Muscle layer of duodenum (tissue), 2 donors: ENCODE results near the gene ZNF76.

Experiments used
- H3K27ac ChIP-seq: one replicate; pipeline ENCODE4 v1.7.0; 2013; ENCODE audit warnings: mild to moderate bottlenecking, low read length
- H3K27me3 ChIP-seq: one replicate; pipeline ENCODE4 v1.7.0; 2013; ENCODE audit warnings: low read depth, mild to moderate bottlenecking, control low read depth, low read length
- H3K36me3 ChIP-seq, 2 donors: one replicate each; pipeline ENCODE4 v1.7.0; 2013; ENCODE audit warnings: low read length in 2 of 2, control low read depth in 1 of 2, mild to moderate bottlenecking in 1 of 2; ENCODE audit not compliant: insufficient read depth in 2 of 2, control insufficient read depth in 1 of 2
- H3K4me1 ChIP-seq, 2 donors: one replicate each; pipeline ENCODE4 v1.7.0; 2013; ENCODE audit warnings: low read length in 2 of 2, mild to moderate bottlenecking in 2 of 2, control low read depth in 1 of 2, moderate library complexity in 1 of 2; ENCODE audit not compliant: insufficient read depth in 2 of 2, control insufficient read depth in 1 of 2
- H3K4me3 ChIP-seq, 2 donors: one replicate each; pipeline ENCODE4 v1.7.0; 2013; ENCODE audit warnings: low read length in 2 of 2, low read depth in 1 of 2, mild to moderate bottlenecking in 1 of 2
- H3K9me3 ChIP-seq, 2 donors: one replicate each; pipeline ENCODE4 v1.7.0; 2013; ENCODE audit warnings: low read length in 2 of 2, control low read depth in 1 of 2, mild to moderate bottlenecking in 1 of 2; ENCODE audit not compliant: control insufficient read depth in 1 of 2
- donor health status: healthy.

The ZNF76 gene

GRCh38 chr6:35253249-35253648 lies 6.3 kb upstream of the ZNF76 start:
- H3K36me3 ChIP-seq, result no peaks in the 10 kb centered on the region
- no peak overlapping the region for H3K27ac ChIP-seq
- no peaks in the 10 kb centered on the region for H3K27me3 ChIP-seq
- H3K4me3 ChIP-seq, result no peak overlapping the region
- H3K9me3 ChIP-seq, result no peaks in the 10 kb centered on the region
- peaks cover 0 to 28% of the 10 kb centered on the region in 2 donors for H3K4me1 ChIP-seq

GRCh38 chr6:35258336-35258735 lies 1.2 kb upstream of the ZNF76 start:
- Histone ChIP-seq H3K27ac (peak overlapping the region; percentile 77), H3K4me3 (peak overlapping the region; percentile 80 to 87), H3K9me3 (no peaks in the 10 kb centered on the region), H3K27me3 (no peaks in the 10 kb centered on the region), H3K4me1 (peaks cover 4 to 29% of the 10 kb centered on the region in 2 donors), H3K36me3 (peaks cover 0 to 4% of the 10 kb centered on the region in 2 donors)

GRCh38 chr6:35258858-35259193 lies 709 bp upstream of the ZNF76 start:
- H3K27me3 ChIP-seq, result no peaks in the 10 kb centered on the region
- H3K27ac ChIP-seq, result peak overlapping the region; percentile 77
- H3K9me3 ChIP-seq, result no peaks in the 10 kb centered on the region
- peaks cover 0 to 4% of the 10 kb centered on the region in 2 donors for H3K36me3 ChIP-seq
- peaks cover 4 to 34% of the 10 kb centered on the region in 2 donors for H3K4me1 ChIP-seq
- peak overlapping the region; percentile 80 to 87 for H3K4me3 ChIP-seq

DNA sequence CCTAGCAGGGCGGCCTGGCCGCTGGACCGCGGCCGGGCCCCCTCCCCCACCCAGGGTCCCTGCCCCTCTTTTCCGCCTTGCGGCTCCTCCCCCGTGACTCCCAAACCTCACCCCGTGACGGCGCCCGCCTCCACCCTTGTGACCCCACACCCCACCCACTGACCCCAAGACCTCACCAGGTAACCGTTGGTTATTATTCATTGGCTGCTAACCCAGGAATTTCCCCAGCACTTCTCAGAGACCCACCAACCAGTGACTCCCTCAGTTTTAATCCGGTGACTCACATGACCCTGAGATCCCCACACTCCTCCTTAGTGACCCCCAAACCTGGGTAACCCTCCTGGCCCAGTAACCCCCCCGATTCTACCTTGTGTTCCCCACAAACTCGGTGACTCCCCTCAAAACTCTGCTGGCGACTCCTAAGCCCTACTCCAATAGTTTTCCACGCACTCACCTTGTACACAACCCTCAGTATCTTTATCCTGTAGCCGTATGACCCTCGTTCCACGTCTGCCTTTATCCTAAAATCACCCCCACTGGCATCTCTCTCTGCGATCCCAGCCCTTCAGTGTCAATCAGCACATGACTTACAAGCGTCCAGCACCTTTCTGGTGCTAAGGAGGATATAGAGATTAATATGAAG lies 534 bp downstream of the ZNF76 start:
- no peaks in the 10 kb centered on the region for H3K27me3 ChIP-seq
- peak overlapping the region; percentile 91 for H3K27ac ChIP-seq
- no peaks in the 10 kb centered on the region for H3K9me3 ChIP-seq
- H3K4me3 ChIP-seq, result peak overlapping the region; percentile 72 to 87
- peaks cover 0 to 4% of the 10 kb centered on the region in 2 donors for H3K36me3 ChIP-seq
- peaks cover 4 to 34% of the 10 kb centered on the region in 2 donors for H3K4me1 ChIP-seq

DNA sequence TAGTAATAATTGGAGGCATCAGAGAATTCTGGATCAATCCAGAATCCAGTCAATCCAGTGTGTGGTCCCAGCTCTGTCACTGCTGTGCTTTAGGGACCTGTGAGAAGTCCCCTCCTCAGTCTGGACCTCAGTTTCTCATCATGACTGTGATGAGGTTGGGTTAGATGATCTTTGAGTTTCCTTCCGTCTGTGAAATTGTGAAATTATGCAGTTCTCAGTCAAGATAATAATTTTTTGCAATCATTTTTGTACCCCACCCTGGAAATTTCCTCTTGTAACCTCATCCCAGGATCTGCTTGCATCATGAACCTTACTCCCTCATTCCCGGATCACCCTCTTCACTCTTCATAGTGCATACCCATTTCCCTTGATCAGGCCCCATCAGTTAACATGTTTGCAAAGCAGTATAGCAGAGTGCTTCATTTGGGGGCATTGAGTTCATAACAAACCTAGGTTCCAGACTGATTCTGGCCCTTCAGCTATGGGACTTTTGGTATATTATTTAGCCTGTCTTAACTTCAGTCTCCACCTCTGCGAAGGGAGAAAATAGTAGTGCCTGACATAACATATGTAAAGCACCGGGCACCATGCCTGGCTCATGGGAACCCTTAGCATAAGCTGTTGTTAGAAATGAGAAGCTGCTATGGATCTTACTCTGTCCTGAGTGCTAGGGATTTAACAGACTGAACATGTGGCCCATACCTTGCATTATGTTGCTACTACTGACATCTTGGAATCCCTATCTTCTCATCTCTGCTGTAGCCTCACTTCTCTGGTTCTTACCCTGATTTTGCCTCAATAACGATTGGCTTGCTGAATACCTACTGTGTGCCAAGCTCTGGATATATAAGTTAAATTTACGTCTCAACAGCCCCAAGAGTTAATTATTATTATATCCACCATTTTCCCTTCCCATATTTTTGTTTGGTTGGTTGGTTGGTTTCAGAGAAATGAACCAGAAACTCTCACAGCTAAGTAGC lies 1.3 kb downstream of the ZNF76 start:
- Histone ChIP-seq H3K27ac (peak overlapping the region; percentile 91), H3K36me3 (peaks cover 0 to 4% of the 10 kb centered on the region in 2 donors), H3K9me3 (no peaks in the 10 kb centered on the region), H3K4me3 (peak overlapping the region; percentile 72 to 87), H3K27me3 (no peaks in the 10 kb centered on the region), H3K4me1 (peaks cover 4 to 34% of the 10 kb centered on the region in 2 donors)

- Histone ChIP-seq H3K27me3 (no peaks in the 10 kb centered on the region), H3K4me1 (peaks cover 4 to 29% of the 10 kb centered on the region in 2 donors), H3K27ac (no peak overlapping the region), H3K36me3 (peaks cover 0 to 4% of the 10 kb centered on the region in 2 donors), H3K4me3 (no peak overlapping the region), H3K9me3 (no peaks in the 10 kb centered on the region)
Measured at GRCh38 chr6:35262596-35262995, 3.1 kb downstream of the ZNF76 start.

DNA sequence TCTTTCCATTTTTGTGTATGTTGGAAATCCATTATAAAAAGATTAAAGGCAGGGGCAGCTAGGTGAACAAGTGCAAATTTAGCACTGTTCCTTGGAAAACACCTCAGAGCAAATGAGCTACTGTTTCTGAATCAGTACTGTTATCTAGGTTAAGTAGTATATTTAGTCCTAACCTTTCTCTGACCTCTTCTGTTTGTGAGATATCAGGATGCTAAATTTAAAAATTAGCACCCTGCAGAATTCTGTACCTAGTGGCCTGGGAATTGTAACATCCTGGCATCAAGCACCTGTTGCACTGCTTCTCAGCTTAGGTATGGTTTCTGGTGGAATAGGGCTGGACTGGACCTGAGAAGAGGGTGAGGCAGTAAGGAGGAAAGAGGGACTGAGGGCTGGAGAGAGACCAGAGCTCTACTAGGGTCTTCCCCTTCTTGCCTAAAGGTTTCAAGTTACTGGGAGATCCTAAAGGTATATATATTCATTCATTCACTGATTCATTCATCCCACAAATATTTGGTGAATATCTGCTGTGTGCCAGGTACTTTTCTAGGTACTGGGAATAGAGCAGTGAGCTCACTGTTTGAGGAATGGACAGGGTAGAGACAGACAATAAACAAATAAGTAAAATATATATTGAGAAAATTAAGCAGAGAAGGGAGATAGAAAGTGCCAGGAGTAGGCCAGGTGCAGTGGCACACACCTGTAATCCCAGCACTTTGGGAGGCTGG lies 5.2 kb downstream of the ZNF76 start:
- Histone ChIP-seq H3K4me1 (peaks cover 4 to 23% of the 10 kb centered on the region in 2 donors), H3K27me3 (no peaks in the 10 kb centered on the region), H3K27ac (no peak overlapping the region), H3K36me3 (no peaks in the 10 kb centered on the region), H3K9me3 (no peaks in the 10 kb centered on the region), H3K4me3 (no peak overlapping the region)

GRCh38 chr6:35265523-35265922 lies 6.0 kb downstream of the ZNF76 start:
- no peak overlapping the region for H3K4me3 ChIP-seq
- H3K27ac ChIP-seq, result no peak overlapping the region
- H3K4me1 ChIP-seq, result peaks cover 2 to 17% of the 10 kb centered on the region in 2 donors
- H3K27me3 ChIP-seq, result no peaks in the 10 kb centered on the region
- H3K36me3 ChIP-seq, result no peaks in the 10 kb centered on the region
- H3K9me3 ChIP-seq, result no peaks in the 10 kb centered on the region

- Histone ChIP-seq H3K4me3 (no peak overlapping the region), H3K27ac (no peak overlapping the region), H3K27me3 (no peaks in the 10 kb centered on the region), H3K9me3 (no peaks in the 10 kb centered on the region), H3K4me1 (peaks cover 0 to 13% of the 10 kb centered on the region in 2 donors), H3K36me3 (no peaks in the 10 kb centered on the region)
Measured at GRCh38 chr6:35267446-35267845, 7.9 kb downstream of the ZNF76 start.

DNA sequence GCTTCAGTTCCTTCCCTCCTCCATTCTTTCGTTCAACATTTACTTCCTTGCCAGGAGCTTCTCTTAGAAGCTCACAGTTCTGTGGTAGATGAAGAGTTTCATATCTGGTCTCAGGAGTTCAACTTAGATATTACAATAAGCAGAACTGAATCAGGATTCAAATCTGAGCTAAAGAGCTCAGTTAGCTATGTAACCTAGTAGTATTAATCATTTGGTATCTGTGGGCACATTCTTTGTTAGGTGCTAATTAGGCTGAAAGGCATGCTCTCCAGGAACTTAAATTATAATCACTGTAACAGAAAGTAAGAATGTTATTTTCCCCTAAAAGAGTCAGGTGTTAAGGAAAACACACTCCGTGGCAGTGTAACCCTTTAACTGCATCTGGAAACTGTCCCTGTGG lies 8.4 kb downstream of the ZNF76 start:
- Histone ChIP-seq H3K4me3 (no peak overlapping the region), H3K27ac (no peak overlapping the region), H3K27me3 (no peaks in the 10 kb centered on the region), H3K9me3 (no peaks in the 10 kb centered on the region), H3K4me1 (peaks cover 0 to 13% of the 10 kb centered on the region in 2 donors), H3K36me3 (no peaks in the 10 kb centered on the region)

DNA sequence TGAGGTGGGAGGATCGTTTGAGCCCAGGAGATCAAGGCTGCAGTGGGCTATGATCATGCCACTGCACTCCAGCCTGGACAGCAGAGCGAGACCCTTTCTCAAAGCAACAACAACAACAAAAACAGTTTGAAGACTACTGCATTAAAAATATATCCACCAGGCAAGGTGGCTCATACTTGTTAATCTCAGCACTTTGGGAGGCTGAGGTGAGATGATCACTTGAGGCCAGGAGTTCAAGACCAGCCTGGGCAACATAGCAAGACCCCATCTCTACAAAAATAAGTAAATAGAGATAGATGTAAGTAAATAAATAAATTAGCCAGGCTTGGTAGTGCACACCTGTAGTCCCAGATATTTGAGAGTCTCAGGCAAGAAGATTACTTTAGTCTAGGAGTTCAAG lies 12.5 kb downstream of the ZNF76 start:
- no peaks in the 10 kb centered on the region for H3K27me3 ChIP-seq
- no peak overlapping the region for H3K4me3 ChIP-seq

More for the DNA sequence above, 12.5 kb downstream of the ZNF76 start:
- Histone ChIP-seq H3K9me3 (no peaks in the 10 kb centered on the region), H3K27ac (no peak overlapping the region), H3K36me3 (no peaks in the 10 kb centered on the region), H3K4me1 (peaks cover 6 to 16% of the 10 kb centered on the region in 2 donors)
